A549 (cell line): ENCODE data around the gene PCED1B. TPM values are rescaled to one million over a fixed set of nuclear protein-coding genes. Genes with fewer than 3 reads are reported as not detected.
"Not testable (repeated sequence)": the region's sequence is repeated elsewhere in the genome, so short reads cannot be mapped to it uniquely, and the experiment has no call there.

ENCODE experiments used
- ATAC-seq, 2 experiments: fragments of 200-7000 bp in 1 of 2; fragments of >200 bp in 1 of 2; cut with Nextera tagmentation in 1 of 2; cut with Tn5 transposase in 1 of 2; 3 replicates each; pipeline versions ENCODE4 v1.8.0 to v1.9.1; 2018 to 2020; ENCODE audit warnings: mild to moderate bottlenecking in 1 of 2, moderate library complexity in 1 of 2
- CTCF ChIA-PET: fragments of 300-600 bp; sonication (Branson Sonifier 250); formaldehyde crosslinking; extraction: SDS; loops from one replicate; lab custom pipeline; 2021; ENCODE audit warnings: antibody characterized with exemption, inconsistent platforms; lab: Yijun Ruan, JAX
- POLR2A ChIA-PET: fragments of 350-600 bp; formaldehyde crosslinking; extraction: SDS; loops from one replicate; lab custom pipeline; 2021; ENCODE audit warnings: antibody characterized with exemption, inconsistent platforms; lab: Yijun Ruan, JAX
- DNase-seq, 2 experiments: peaks; one replicate each; pipeline versions ENCODE4 v3.0.0 to v3.0.0-alpha.2; 2011 to 2016; ENCODE audit warnings: low read depth in 1 of 2, low spot score in 1 of 2
- FAIRE-seq: peaks from 2 replicates; lab custom pipeline; 2011; peaks lifted over from hg19 to GRCh38; lab: Jason Lieb, UNC
- H3K27ac ChIP-seq, 2 experiments: fragments of >200 bp; sonication (Bioruptor Twin); formaldehyde crosslinking; 3 replicates each; pipeline ENCODE4 v1.5.1; 2016 to 2017
- H3K4me1 ChIP-seq: fragments of >200 bp; sonication (Bioruptor Twin); formaldehyde crosslinking; 3 replicates; pipeline ENCODE4 v1.6.1; 2016
- H3K4me2 ChIP-seq: fragments of >200 bp; sonication (Bioruptor Twin); formaldehyde crosslinking; 3 replicates; pipeline ENCODE4 v1.6.1; 2016
- H3K4me3 ChIP-seq: fragments of >200 bp; sonication (Bioruptor Twin); formaldehyde crosslinking; 3 replicates; pipeline ENCODE4 v1.5.1; 2016
- H3K9me3 ChIP-seq: fragments of >200 bp; sonication (Bioruptor Twin); formaldehyde crosslinking; 3 replicates; pipeline ENCODE4 v1.6.1; 2016
- CHD2 ChIP-seq: fragments of 150-350 bp; IDR thresholded peaks from 2 replicates; pipeline ENCODE4 v1.6.1; 2014; ENCODE audit warnings: low read length; ENCODE audit not compliant: partially characterized antibody
- CHD4 ChIP-seq: fragments of 200-600 bp; sonication (generic); IDR thresholded peaks from 2 replicates; pipeline ENCODE4 v1.6.1; 2016; ENCODE audit warnings: antibody characterized with exemption, mild to moderate bottlenecking, borderline replicate concordance
- EHF ChIP-seq: fragments of 250-450 bp; sonication (Bioruptor Pico); IDR thresholded peaks from 2 replicates; pipeline ENCODE4 v1.5.0; 2020; ENCODE audit warnings: mild to moderate bottlenecking
- FOSL2 ChIP-seq, 2 experiments: fragments of 450-650 bp in 1 of 2; fragments of >200 bp in 1 of 2; sonication (Bioruptor Twin) in 1 of 2; formaldehyde crosslinking; IDR thresholded peaks; 2 replicates each; pipeline versions ENCODE4 v1.5.0 to v1.6.1; 2016 to 2020; ENCODE audit warnings: mild to moderate bottlenecking in 1 of 2, moderate library complexity in 1 of 2
- FOXS1 ChIP-seq: fragments of 250-450 bp; sonication (Bioruptor Pico); IDR thresholded peaks from 2 replicates; pipeline ENCODE4 v1.5.0; 2020; ENCODE audit warnings: mild to moderate bottlenecking, moderate library complexity
- GATA3 ChIP-seq: IDR thresholded peaks from 2 replicates; pipeline ENCODE4 v1.6.1; 2012; ENCODE audit warnings: borderline replicate concordance
- HDAC2 ChIP-seq: fragments of 200-600 bp; sonication (generic); IDR thresholded peaks from 2 replicates; pipeline ENCODE4 v1.6.1; 2016
- HOXA7 ChIP-seq: fragments of 250-450 bp; sonication (Bioruptor Pico); IDR thresholded peaks from 2 replicates; pipeline ENCODE4 v1.5.0; 2020; ENCODE audit warnings: mild to moderate bottlenecking, moderate library complexity
- HOXB5 ChIP-seq: fragments of 250-450 bp; sonication (Bioruptor Pico); IDR thresholded peaks from 2 replicates; pipeline ENCODE4 v1.5.0; 2020; ENCODE audit warnings: mild to moderate bottlenecking, moderate library complexity
- KDM5A ChIP-seq: fragments of 200-600 bp; sonication (generic); IDR thresholded peaks from 2 replicates; pipeline ENCODE4 v1.6.1; 2016; ENCODE audit warnings: antibody characterized with exemption, mild to moderate bottlenecking
- MAZ ChIP-seq: fragments of 150-350 bp; IDR thresholded peaks from 2 replicates; pipeline ENCODE4 v1.6.1; 2014; ENCODE audit warnings: antibody characterized with exemption, low read depth, low read length, borderline replicate concordance
- MYC ChIP-seq: IDR thresholded peaks from 2 replicates; pipeline ENCODE4 v1.6.1; 2012; ENCODE audit warnings: mild to moderate bottlenecking, inconsistent platforms, low read length, improper control_type of control experiment, borderline replicate concordance
- NFE2L2 ChIP-seq: fragments of 150-350 bp; conservative IDR thresholded peaks from 2 replicates; pipeline ENCODE4 v1.6.1; 2014; ENCODE audit warnings: low read length
- PHF8 ChIP-seq: fragments of 200-600 bp; sonication (generic); IDR thresholded peaks from 2 replicates; pipeline ENCODE4 v1.6.1; 2016; ENCODE audit warnings: low read depth, mild to moderate bottlenecking, antibody characterized with exemption, moderate library complexity, borderline replicate concordance
- RFX5 ChIP-seq: fragments of 450-650 bp; IDR thresholded peaks from 2 replicates; pipeline ENCODE4 v1.7.1; 2014; ENCODE audit warnings: antibody characterized with exemption, mild to moderate bottlenecking, moderate library complexity
- TFCP2L1 ChIP-seq: fragments of 250-450 bp; sonication (Bioruptor Pico); IDR thresholded peaks from 2 replicates; pipeline ENCODE4 v1.5.0; 2021; ENCODE audit warnings: mild to moderate bottlenecking
- TP53 ChIP-seq: fragments of 250-450 bp; sonication (Bioruptor Pico); IDR thresholded peaks from 2 replicates; pipeline ENCODE4 v1.5.0; 2021; ENCODE audit warnings: mild to moderate bottlenecking, moderate library complexity
- ZC3H11A ChIP-seq: fragments of 450-650 bp; IDR thresholded peaks from 2 replicates; pipeline ENCODE4 v1.6.1; 2014; ENCODE audit warnings: antibody characterized with exemption, mild to moderate bottlenecking
- ZSCAN20 ChIP-seq: fragments of 250-450 bp; sonication (Bioruptor Pico); IDR thresholded peaks from 2 replicates; pipeline ENCODE4 v1.8.0; 2022; ENCODE audit warnings: mild to moderate bottlenecking, moderate library complexity
- WGBS: methylation state at CpG from one replicate; pipeline ENCODE4 v1.1.6; 2017; ENCODE audit errors: missing lambda C conversion rate; 5-methylcytosine and 5-hydroxymethylcytosine counted together
- polyA plus RNA-seq, 4 experiments: library from polyadenylated mRNA; depleted of rRNA in 3 of 4; stranded (reverse); fragments of >200 nt; fragmentation: RNase III in 1 of 4; extraction: RNeasy Plus Mini Kit Qiagen cat#74134 plus additional on column Dnase treatment in 1 of 4; gene quantifications; 2 replicates in 3 of 4; 3 replicates in 1 of 4; pipeline ENCODE4 v1.2.3, GENCODE V29; 2011 to 2017
- TF ChIP-seq, protein P1 (sequence below): fragments of 200-600 bp; sonication (generic); IDR thresholded peaks from 2 replicates; pipeline ENCODE4 v1.6.1; 2016; ENCODE audit warnings: antibody characterized with exemption, mild to moderate bottlenecking, moderate library complexity

PCED1B gene
- polyA plus RNA-seq, 2 of the 4 experiments (the other 2 are of a cell fraction): 74.6 to 108 TPM

DNA sequence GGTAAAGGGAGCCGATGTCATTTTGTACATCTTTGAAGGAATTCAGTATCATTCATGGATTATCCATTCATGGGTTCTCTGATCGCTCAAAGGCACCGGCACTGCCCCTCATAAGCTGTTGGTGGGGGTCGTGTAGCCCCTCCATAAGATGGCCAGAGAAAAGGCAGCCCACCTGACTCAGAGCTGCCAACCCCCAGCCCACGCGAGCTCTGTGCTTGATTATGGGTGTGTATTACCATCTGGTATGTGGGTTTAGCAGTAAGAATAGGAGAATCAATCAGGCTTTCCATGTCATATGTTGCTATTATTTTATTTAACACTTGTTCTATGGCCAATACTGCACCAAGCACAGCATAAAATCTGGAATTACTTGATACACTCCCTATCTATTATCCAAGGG, 32.4 kb downstream of the PCED1B start:
- no peak for TF ChIP-seq ZSCAN20 (CRISPR knock-in tag)
- no peak for TF ChIP-seq ZC3H11A
- no peak for TF ChIP-seq TFCP2L1 (CRISPR knock-in tag)
- TF ChIP-seq MAZ: no peak
- TF ChIP-seq, protein P1, sequence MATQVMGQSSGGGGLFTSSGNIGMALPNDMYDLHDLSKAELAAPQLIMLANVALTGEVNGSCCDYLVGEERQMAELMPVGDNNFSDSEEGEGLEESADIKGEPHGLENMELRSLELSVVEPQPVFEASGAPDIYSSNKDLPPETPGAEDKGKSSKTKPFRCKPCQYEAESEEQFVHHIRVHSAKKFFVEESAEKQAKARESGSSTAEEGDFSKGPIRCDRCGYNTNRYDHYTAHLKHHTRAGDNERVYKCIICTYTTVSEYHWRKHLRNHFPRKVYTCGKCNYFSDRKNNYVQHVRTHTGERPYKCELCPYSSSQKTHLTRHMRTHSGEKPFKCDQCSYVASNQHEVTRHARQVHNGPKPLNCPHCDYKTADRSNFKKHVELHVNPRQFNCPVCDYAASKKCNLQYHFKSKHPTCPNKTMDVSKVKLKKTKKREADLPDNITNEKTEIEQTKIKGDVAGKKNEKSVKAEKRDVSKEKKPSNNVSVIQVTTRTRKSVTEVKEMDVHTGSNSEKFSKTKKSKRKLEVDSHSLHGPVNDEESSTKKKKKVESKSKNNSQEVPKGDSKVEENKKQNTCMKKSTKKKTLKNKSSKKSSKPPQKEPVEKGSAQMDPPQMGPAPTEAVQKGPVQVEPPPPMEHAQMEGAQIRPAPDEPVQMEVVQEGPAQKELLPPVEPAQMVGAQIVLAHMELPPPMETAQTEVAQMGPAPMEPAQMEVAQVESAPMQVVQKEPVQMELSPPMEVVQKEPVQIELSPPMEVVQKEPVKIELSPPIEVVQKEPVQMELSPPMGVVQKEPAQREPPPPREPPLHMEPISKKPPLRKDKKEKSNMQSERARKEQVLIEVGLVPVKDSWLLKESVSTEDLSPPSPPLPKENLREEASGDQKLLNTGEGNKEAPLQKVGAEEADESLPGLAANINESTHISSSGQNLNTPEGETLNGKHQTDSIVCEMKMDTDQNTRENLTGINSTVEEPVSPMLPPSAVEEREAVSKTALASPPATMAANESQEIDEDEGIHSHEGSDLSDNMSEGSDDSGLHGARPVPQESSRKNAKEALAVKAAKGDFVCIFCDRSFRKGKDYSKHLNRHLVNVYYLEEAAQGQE: no peak
- TF ChIP-seq FOXS1 (CRISPR knock-in tag): no peak
- TF ChIP-seq KDM5A: no peak
- TF ChIP-seq GATA3: no peak
- no peak for TF ChIP-seq EHF (CRISPR knock-in tag)
- no peak for TF ChIP-seq HDAC2
- TF ChIP-seq RFX5: no peak
- TF ChIP-seq MYC: no peak
- ATAC-seq (no peak), FAIRE-seq (no peak), DNase-seq (no peak)
- no peak overlapping the region for H3K4me2 ChIP-seq
- ChIA-PET CTCF (interaction anchor here (0.6 to 2.3 kb wide), 3 partner anchors 10 to 79 kb away, joined by 3 to 10 read pairs (median 4); no protein-coding TSS in a partner anchor), POLR2A (no interaction called here)
- H3K9me3 ChIP-seq: no peaks in the 10 kb centered on the region
- 90% methylated on average over 6 of the region's 6 CpGs for WGBS
- no peak overlapping the region for H3K4me3 ChIP-seq
- H3K4me1 ChIP-seq: peaks cover 12% of the 10 kb centered on the region
- H3K27ac ChIP-seq: no peak overlapping the region

DNA sequence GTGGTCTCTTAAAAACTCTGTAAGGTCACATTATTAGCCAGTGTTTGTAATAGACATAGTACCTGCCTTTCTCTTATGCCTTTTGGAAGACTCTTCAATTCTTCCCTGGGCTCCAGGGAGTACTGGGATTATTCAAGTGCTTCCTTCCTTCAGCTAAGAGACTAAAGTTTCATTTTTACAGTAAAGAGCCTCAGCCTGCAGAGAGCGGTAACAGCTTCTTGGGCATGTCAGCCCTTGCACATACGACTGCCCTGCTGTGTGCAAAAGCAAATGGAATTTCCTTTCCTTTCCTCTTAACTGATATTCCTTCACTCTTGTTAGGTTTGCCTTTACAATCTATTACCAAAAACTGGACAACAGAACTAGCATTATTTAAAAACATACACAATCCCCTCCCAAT, 33.3 kb downstream of the PCED1B start:
- WGBS: 88% methylated on average over 2 of the region's 2 CpGs
- ATAC-seq: no peak
- H3K4me2 ChIP-seq: no peak overlapping the region
- no peak for DNase-seq
- CTCF ChIA-PET: interaction anchor here (0.6 to 2.3 kb wide), 3 partner anchors 11 to 80 kb away, joined by 3 to 10 read pairs (median 4); no protein-coding TSS in a partner anchor
- H3K4me3 ChIP-seq: no peak overlapping the region
- no peaks in the 10 kb centered on the region for H3K9me3 ChIP-seq
- peaks cover 11% of the 10 kb centered on the region for H3K4me1 ChIP-seq
- POLR2A ChIA-PET: no interaction called here
- no peak for FAIRE-seq
- TF ChIP-seq CHD4 (no peak), TFCP2L1 (CRISPR knock-in tag) (no peak), NFE2L2 (no peak), PHF8 (no peak), HOXA7 (CRISPR knock-in tag) (no peak)
- peak overlapping the region in 1 of 2 experiments; percentile 25; a peak in 1 of 6 replicates for H3K27ac ChIP-seq

GRCh38 chr12:47114481-47114892, 35.1 kb downstream of the PCED1B start:
- Histone ChIP-seq H3K4me1 (peaks cover 5% of the 10 kb centered on the region; the same call in 2 of the 3 replicates), H3K4me3 (no peak overlapping the region), H3K4me2 (no peak overlapping the region), H3K27ac (peak overlapping the region; percentile 18 to 62; a peak in 3 of 6 replicates), H3K9me3 (no peaks in the 10 kb centered on the region)
- 86% methylated on average over 5 of the region's 5 CpGs for WGBS
- DNase-seq (no peak), ATAC-seq (no peak), FAIRE-seq (no peak)
- ChIA-PET POLR2A (no interaction called here), CTCF (interaction anchor here (1.5 kb wide), 1 partner anchor 11 kb away, joined by 3 read pairs; no protein-coding TSS in a partner anchor)
- no peak for TF ChIP-seq FOSL2 (IDR thresholded peaks at IDR 0.05)
- TF ChIP-seq FOSL2 (CRISPR knock-in tag; IDR thresholded peaks at IDR 0.05): no peak
- no peak for TF ChIP-seq HOXB5
- no peak for TF ChIP-seq ZC3H11A
- TF ChIP-seq CHD2: no peak
- TF ChIP-seq TP53: no peak
- no peak for TF ChIP-seq HOXA7 (CRISPR knock-in tag)

DNA sequence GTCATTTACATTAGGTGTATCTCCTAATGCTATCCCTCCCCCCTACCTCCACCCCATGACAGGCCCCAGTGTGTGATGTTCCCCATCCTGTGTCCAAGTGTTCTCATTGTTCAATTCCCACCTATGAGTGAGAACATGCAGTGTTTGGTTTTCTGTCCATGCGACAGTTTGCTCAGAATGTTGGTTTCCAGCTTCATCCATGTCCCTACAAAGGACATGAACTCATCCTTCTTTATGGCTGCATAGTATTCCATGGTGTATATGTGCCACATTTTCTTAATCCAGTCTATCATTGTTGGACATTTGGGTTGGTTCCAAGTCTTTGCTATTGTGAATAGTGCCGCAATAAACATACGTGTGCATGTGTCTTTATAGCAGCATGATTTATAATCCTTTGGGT, 37.9 kb downstream of the PCED1B start:
- H3K27ac ChIP-seq, POLR2A ChIA-PET, H3K4me2 ChIP-seq, DNase-seq, CTCF ChIA-PET, ATAC-seq, H3K4me3 ChIP-seq, FAIRE-seq, H3K9me3 ChIP-seq: not testable (repeated sequence)
- 67% methylated on average over 1 of the region's 3 CpGs for WGBS
- H3K4me1 ChIP-seq: peaks cover 21% of the 10 kb centered on the region
